ENCODE data around the gene ITPR1.

GRCh38 chr3:4880850-4881249 lies 387.7 kb downstream of the ITPR1 start:
- TF ChIP-seq, protein P1, sequence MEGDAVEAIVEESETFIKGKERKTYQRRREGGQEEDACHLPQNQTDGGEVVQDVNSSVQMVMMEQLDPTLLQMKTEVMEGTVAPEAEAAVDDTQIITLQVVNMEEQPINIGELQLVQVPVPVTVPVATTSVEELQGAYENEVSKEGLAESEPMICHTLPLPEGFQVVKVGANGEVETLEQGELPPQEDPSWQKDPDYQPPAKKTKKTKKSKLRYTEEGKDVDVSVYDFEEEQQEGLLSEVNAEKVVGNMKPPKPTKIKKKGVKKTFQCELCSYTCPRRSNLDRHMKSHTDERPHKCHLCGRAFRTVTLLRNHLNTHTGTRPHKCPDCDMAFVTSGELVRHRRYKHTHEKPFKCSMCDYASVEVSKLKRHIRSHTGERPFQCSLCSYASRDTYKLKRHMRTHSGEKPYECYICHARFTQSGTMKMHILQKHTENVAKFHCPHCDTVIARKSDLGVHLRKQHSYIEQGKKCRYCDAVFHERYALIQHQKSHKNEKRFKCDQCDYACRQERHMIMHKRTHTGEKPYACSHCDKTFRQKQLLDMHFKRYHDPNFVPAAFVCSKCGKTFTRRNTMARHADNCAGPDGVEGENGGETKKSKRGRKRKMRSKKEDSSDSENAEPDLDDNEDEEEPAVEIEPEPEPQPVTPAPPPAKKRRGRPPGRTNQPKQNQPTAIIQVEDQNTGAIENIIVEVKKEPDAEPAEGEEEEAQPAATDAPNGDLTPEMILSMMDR (conservative IDR thresholded peaks at IDR 0.05), result no peak
- no peak for TF ChIP-seq EZH2 (IDR thresholded peaks at IDR 0.05; ENCODE audit: low read depth)

Measured in PC-9 (cell line).